PC-9 (cell line): ENCODE results near the gene HAGH. TPM values are rescaled to one million over a fixed set of nuclear protein-coding genes. Genes with fewer than 3 reads are reported as not detected.

Experiments
- BruUV-seq: library from RNA; stranded (reverse); fragments of 400-500 nt; replicated peaks from 2 replicates; lab custom pipeline; 2021; lab: Mats Ljungman, UMichigan
- CTCF ChIA-PET: fragments of 300-600 bp; sonication (Branson Sonifier 250); formaldehyde crosslinking; loops from one replicate; lab custom pipeline; 2022; ENCODE audit warnings: antibody characterized with exemption; lab: Charles Lee
- POLR2A ChIA-PET: fragments of 300-600 bp; sonication (Branson Sonifier 250); formaldehyde crosslinking; loops from one replicate; lab custom pipeline; 2022; ENCODE audit warnings: antibody characterized with exemption; ENCODE audit not compliant: unreplicated experiment; lab: Charles Lee
- DNase-seq, 2 experiments: peaks; one replicate each; pipeline versions ENCODE4 v3.0.0 to v3.0.0-alpha.2; 2015 to 2022; ENCODE audit warnings: mixed read lengths in 1 of 2
- H2AFZ ChIP-seq: fragments of 200-600 bp; sonication (generic); 2 replicates; pipeline ENCODE4 v1.8.1; 2017; ENCODE audit warnings: antibody characterized with exemption
- H3F3A ChIP-seq: fragments of 200-600 bp; sonication (generic); 2 replicates; pipeline ENCODE4 v1.8.1; 2017; ENCODE audit warnings: antibody characterized with exemption, mild to moderate bottlenecking, low read depth; ENCODE audit not compliant: insufficient read depth
- H3K27ac ChIP-seq: fragments of 200-600 bp; sonication (generic); 2 replicates; pipeline ENCODE4 v1.6.1; 2016; ENCODE audit warnings: mixed run types
- H3K27me3 ChIP-seq: fragments of 200-600 bp; sonication (generic); 2 replicates; pipeline ENCODE4 v1.6.1; 2016; ENCODE audit warnings: low read depth, mixed run types; ENCODE audit not compliant: insufficient read depth
- H3K36me3 ChIP-seq: fragments of 200-600 bp; sonication (generic); 2 replicates; pipeline ENCODE4 v1.6.1; 2016; ENCODE audit warnings: low read depth, mixed run types
- H3K4me1 ChIP-seq: fragments of 200-600 bp; sonication (generic); replicated peaks from 2 replicates; pipeline ENCODE4 v1.6.1; 2016; ENCODE audit warnings: mixed run types; ENCODE audit not compliant: insufficient read depth
- H3K4me2 ChIP-seq: fragments of 200-600 bp; sonication (generic); 2 replicates; pipeline ENCODE4 v1.6.1; 2017; ENCODE audit warnings: mixed run types
- H3K4me3 ChIP-seq: fragments of 200-600 bp; sonication (generic); 2 replicates; pipeline ENCODE4 v1.6.1; 2016; ENCODE audit warnings: mixed run types
- H3K79me2 ChIP-seq: fragments of 200-600 bp; sonication (generic); 2 replicates; pipeline ENCODE4 v1.6.1; 2017; ENCODE audit warnings: low read depth, mixed run types
- H3K9me2 ChIP-seq: fragments of 200-600 bp; sonication (generic); 2 replicates; pipeline ENCODE4 v1.8.1; 2017; ENCODE audit warnings: mild to moderate bottlenecking; ENCODE audit not compliant: insufficient read depth
- H3K9me3 ChIP-seq: fragments of 200-600 bp; sonication (generic); 2 replicates; pipeline ENCODE4 v1.8.1; 2016; ENCODE audit warnings: low read depth; ENCODE audit not compliant: insufficient read depth
- H4K20me1 ChIP-seq: fragments of 200-600 bp; sonication (generic); 2 replicates; pipeline ENCODE4 v1.8.1; 2017; ENCODE audit not compliant: insufficient read depth
- EZH2 ChIP-seq: fragments of 200-600 bp; sonication (generic); IDR thresholded peaks from 2 replicates; pipeline ENCODE4 v1.8.0; 2017; ENCODE audit warnings: antibody characterized with exemption, low read depth
- intact Hi-C: fragments of 100-400 bp; cut with micrococcal nuclease; formaldehyde crosslinking; loops from one replicate; pipeline ENCODE4 v1.10.0; 2022; ENCODE audit not compliant: unreplicated experiment
- total RNA-seq: library from RNA; stranded (reverse); gene quantifications from 2 replicates; pipeline ENCODE4 v1.2.3, GENCODE V29; 2021
- TF ChIP-seq, protein P1 (sequence below): fragments of 200-600 bp; sonication (generic); conservative IDR thresholded peaks from 2 replicates; pipeline ENCODE4 v1.6.1; 2017; ENCODE audit warnings: mixed run types, antibody characterized with exemption, mild to moderate bottlenecking, moderate library complexity

Gene HAGH
- total RNA-seq, 1 experiment from 2014 or later: 51.8 TPM

DNA sequence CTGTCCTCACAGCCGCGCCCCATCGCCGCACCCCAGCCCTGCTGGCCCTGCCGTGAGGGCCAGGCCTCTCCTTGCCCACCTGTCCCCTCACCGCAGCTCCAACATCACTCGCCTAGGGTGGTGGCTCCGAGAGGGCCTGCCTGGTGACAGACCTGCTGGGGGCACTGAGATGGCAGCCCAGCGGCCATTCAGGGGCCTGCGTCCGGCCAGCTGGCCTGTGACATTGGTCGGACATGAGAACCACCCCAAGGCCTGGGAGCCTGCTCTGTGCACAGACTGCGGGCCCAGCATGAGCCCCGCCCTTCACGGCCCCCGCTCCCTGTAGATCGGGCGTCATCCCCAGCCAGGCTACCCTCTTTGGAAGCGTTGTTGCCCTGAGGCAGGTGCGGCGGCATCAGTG lies 67.1 kb downstream of the HAGH start:
- H3K36me3 ChIP-seq: no peaks in the 10 kb centered on the region; the same call in none of the 2 replicates
- H3F3A ChIP-seq: no peaks in the 10 kb centered on the region; the same call in 1 of the 2 replicates
- intact Hi-C loops: no loop called here
- H3K4me1 ChIP-seq: no peaks in the 10 kb centered on the region
- H4K20me1 ChIP-seq: no peaks in the 10 kb centered on the region; the same call in 1 of the 2 replicates
- no peak overlapping the region for H2AFZ ChIP-seq
- no peaks in the 10 kb centered on the region for H3K9me3 ChIP-seq
- ChIA-PET POLR2A (interaction anchor here (0.5 kb wide), 1 partner anchor 48 kb away, joined by 7 read pairs; no protein-coding TSS in a partner anchor), CTCF (no interaction called here)
- H3K27me3 ChIP-seq: no peaks in the 10 kb centered on the region
- H3K27ac ChIP-seq: no peak overlapping the region
- TF ChIP-seq, protein P1, sequence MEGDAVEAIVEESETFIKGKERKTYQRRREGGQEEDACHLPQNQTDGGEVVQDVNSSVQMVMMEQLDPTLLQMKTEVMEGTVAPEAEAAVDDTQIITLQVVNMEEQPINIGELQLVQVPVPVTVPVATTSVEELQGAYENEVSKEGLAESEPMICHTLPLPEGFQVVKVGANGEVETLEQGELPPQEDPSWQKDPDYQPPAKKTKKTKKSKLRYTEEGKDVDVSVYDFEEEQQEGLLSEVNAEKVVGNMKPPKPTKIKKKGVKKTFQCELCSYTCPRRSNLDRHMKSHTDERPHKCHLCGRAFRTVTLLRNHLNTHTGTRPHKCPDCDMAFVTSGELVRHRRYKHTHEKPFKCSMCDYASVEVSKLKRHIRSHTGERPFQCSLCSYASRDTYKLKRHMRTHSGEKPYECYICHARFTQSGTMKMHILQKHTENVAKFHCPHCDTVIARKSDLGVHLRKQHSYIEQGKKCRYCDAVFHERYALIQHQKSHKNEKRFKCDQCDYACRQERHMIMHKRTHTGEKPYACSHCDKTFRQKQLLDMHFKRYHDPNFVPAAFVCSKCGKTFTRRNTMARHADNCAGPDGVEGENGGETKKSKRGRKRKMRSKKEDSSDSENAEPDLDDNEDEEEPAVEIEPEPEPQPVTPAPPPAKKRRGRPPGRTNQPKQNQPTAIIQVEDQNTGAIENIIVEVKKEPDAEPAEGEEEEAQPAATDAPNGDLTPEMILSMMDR: no peak
- no peak for TF ChIP-seq EZH2
- H3K4me2 ChIP-seq: no peak overlapping the region
- DNase-seq: no peak
- no TSS peak for BruUV-seq
- no peaks in the 10 kb centered on the region for H3K9me2 ChIP-seq
- no peaks in the 10 kb centered on the region for H3K79me2 ChIP-seq
- H3K4me3 ChIP-seq: no peak overlapping the region

- no peaks in the 10 kb centered on the region for H3K27me3 ChIP-seq
- H3K36me3 ChIP-seq: no peaks in the 10 kb centered on the region; the same call in none of the 2 replicates
- no peaks in the 10 kb centered on the region for H3K79me2 ChIP-seq
- no peaks in the 10 kb centered on the region; the same call in 1 of the 2 replicates for H4K20me1 ChIP-seq
- H3K4me2 ChIP-seq: no peak overlapping the region
- H3K27ac ChIP-seq: no peak overlapping the region
- intact Hi-C loops: no loop called here
- H3K4me3 ChIP-seq: no peak overlapping the region
- H3F3A ChIP-seq: no peaks in the 10 kb centered on the region; the same call in 1 of the 2 replicates
- ChIA-PET CTCF (no interaction called here), POLR2A (interaction anchor here (0.5 kb wide), 1 partner anchor 47 kb away, joined by 7 read pairs; no protein-coding TSS in a partner anchor)
- BruUV-seq: no TSS peak
- DNase-seq: no peak
- H3K9me2 ChIP-seq: no peaks in the 10 kb centered on the region
- TF ChIP-seq, protein P1: no peak
- TF ChIP-seq EZH2: no peak
- H3K4me1 ChIP-seq: no peaks in the 10 kb centered on the region
- H3K9me3 ChIP-seq: no peaks in the 10 kb centered on the region
- H2AFZ ChIP-seq: no peak overlapping the region
Measured at GRCh38 chr16:1758923-1759322, 67.7 kb downstream of the HAGH start.

- CTCF ChIA-PET: no interaction called here
- Histone ChIP-seq H3K4me3 (no peak overlapping the region), H3K9me3 (no peaks in the 10 kb centered on the region), H3F3A (no peaks in the 10 kb centered on the region; the same call in 1 of the 2 replicates), H2AFZ (no peak overlapping the region), H4K20me1 (no peaks in the 10 kb centered on the region; the same call in 1 of the 2 replicates), H3K9me2 (no peaks in the 10 kb centered on the region), H3K27ac (no peak overlapping the region), H3K4me1 (no peaks in the 10 kb centered on the region), H3K4me2 (no peak overlapping the region), H3K27me3 (no peaks in the 10 kb centered on the region), H3K36me3 (no peaks in the 10 kb centered on the region; the same call in none of the 2 replicates), H3K79me2 (no peaks in the 10 kb centered on the region)
- intact Hi-C loops: no loop called here
- no TSS peak for BruUV-seq
- TF ChIP-seq EZH2: no peak
- TF ChIP-seq, protein P1: no peak
- no peak for DNase-seq
- POLR2A ChIA-PET: no interaction called here
Measured at GRCh38 chr16:1757714-1758461, 68.7 kb downstream of the HAGH start.

Other genes starting within 250 kb of the HAGH start
- 43.8 and 47.6 TPM in 2 replicates for gene IFT140, start 214.8 kb downstream of the HAGH start, total RNA-seq
- 19.3 and 22.7 TPM in 2 replicates for gene CRAMP1, start 214.5 kb downstream of the HAGH start, total RNA-seq
- gene JPT2, start 148.5 kb downstream of the HAGH start, total RNA-seq: 199 and 244 TPM in 2 replicates
- gene MAPK8IP3, start 120.6 kb downstream of the HAGH start, total RNA-seq: 119 and 125 TPM in 2 replicates
- 49.0 and 87.8 TPM in 2 replicates for gene NME3, start 55.3 kb downstream of the HAGH start, total RNA-seq
- gene EME2, start 54.0 kb downstream of the HAGH start, total RNA-seq: 24.2 and 32.4 TPM in 2 replicates
- 201 and 247 TPM in 2 replicates for gene MRPS34, start 53.7 kb downstream of the HAGH start, total RNA-seq
- 58.2 and 86.6 TPM in 2 replicates for gene SPSB3, start 44.3 kb downstream of the HAGH start, total RNA-seq
- 80.0 and 103 TPM in 2 replicates for gene NUBP2, start 43.9 kb downstream of the HAGH start, total RNA-seq
- gene IGFALS, start 33.1 kb downstream of the HAGH start, total RNA-seq: 0.18 TPM in 1 of 2 replicates, not detected in the other
- 26.8 and 41.2 TPM in 2 replicates for gene FAHD1, start 381 bp upstream of the HAGH start, total RNA-seq
- not detected in 2 replicates for gene MEIOB, start 45.3 kb upstream of the HAGH start, total RNA-seq
- gene HS3ST6, start 91.6 kb upstream of the HAGH start, total RNA-seq: not detected in 2 replicates
- 49.4 and 54.9 TPM in 2 replicates for gene MSRB1, start 116.4 kb upstream of the HAGH start, total RNA-seq
- gene RPL3L, start 127.9 kb upstream of the HAGH start, total RNA-seq: 0.44 TPM in 1 of 2 replicates, not detected in the other
- gene NDUFB10, start 132.7 kb upstream of the HAGH start, total RNA-seq: 181 and 190 TPM in 2 replicates
- 3,808 and 4,468 TPM in 2 replicates for gene RPS2, start 138.0 kb upstream of the HAGH start, total RNA-seq
- gene RNF151, start 140.0 kb upstream of the HAGH start, total RNA-seq: not detected in 2 replicates
- 51.3 and 66.4 TPM in 2 replicates for gene TBL3, start 145.2 kb upstream of the HAGH start, total RNA-seq
- gene NOXO1, start 154.6 kb upstream of the HAGH start, total RNA-seq: 11.1 and 12.7 TPM in 2 replicates
- 59.7 and 63.8 TPM in 2 replicates for gene GFER, start 157.4 kb upstream of the HAGH start, total RNA-seq
- 4.3 and 4.5 TPM in 2 replicates for gene SYNGR3, start 163.1 kb upstream of the HAGH start, total RNA-seq
- gene ZNF598, start 183.0 kb upstream of the HAGH start, total RNA-seq: 68.4 and 72.5 TPM in 2 replicates
- 4.0 and 8.1 TPM in 2 replicates for gene NPW, start 193.0 kb upstream of the HAGH start, total RNA-seq
- 104 and 144 TPM in 2 replicates for gene NHERF2, start 200.1 kb upstream of the HAGH start, total RNA-seq
- gene NTHL1, start 221.0 kb upstream of the HAGH start, total RNA-seq: 47.3 and 66.6 TPM in 2 replicates
- 166 and 170 TPM in 2 replicates for gene TSC2, start 221.2 kb upstream of the HAGH start, total RNA-seq